C4-2B (cell line): ENCODE measurements around the gene NTRK3.
"Not testable (repeated sequence)": the region's sequence is repeated elsewhere in the genome, so short reads cannot be mapped to it uniquely, and the experiment has no call there.

ENCODE experiments used
- H3K27ac ChIP-seq: fragments of 450-650 bp; 2 replicates; pipeline ENCODE4 v1.5.1; 2017
- CTCF ChIP-seq: fragments of 450-650 bp; conservative IDR thresholded peaks from 2 replicates; pipeline ENCODE4 v1.5.1; 2017; ENCODE audit warnings: mild to moderate bottlenecking
- ZFX ChIP-seq: fragments of 450-650 bp; IDR thresholded peaks from 2 replicates; pipeline ENCODE4 v1.6.1; 2017

NTRK3 gene

DNA sequence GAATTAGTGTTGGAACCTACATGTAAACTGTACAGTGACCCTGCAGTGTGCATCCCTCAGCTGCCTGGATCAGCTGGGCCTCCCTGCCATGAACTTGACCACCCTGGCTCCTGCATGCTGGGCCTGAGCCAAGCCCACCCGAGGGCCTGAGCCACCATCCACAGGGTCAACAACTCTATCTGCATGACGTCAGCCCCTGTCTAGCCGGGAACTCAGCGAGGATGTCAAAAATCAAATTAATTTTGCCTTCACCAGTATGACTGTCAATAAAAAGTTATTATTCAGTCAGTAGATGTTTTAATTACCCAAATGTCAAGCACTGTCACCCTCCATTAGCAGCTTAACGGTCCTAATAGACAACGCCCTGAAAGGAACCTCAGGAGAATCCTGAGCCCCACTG is 181.4 kb downstream of the NTRK3 start:
- no peak overlapping the region for H3K27ac ChIP-seq
- TF ChIP-seq ZFX (no peak), CTCF (no peak)

DNA sequence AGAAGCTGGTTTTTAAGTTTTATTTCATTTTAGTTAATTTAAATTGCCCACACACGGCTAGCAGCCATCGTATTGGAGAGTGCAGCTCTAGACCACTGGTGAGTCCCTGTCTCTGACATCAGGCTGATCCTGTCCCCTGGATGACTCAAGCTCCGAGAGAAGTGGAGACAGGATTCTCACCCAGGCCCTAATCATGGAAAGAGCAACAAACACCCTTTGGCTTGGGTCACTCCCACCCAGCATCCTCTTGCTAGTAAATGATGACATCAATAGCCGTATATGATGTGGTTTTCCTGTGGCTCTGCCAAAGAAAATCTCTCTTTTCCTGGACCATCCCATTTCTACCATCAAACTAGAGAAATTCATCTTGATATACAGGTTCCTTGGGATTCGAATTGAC is 182.2 kb downstream of the NTRK3 start:
- no peak for TF ChIP-seq ZFX
- no peak for TF ChIP-seq CTCF
- H3K27ac ChIP-seq: no peak overlapping the region

- H3K27ac ChIP-seq: no peak overlapping the region
Measured at GRCh38 chr15:88073391-88073691, 183.2 kb downstream of the NTRK3 start.

DNA sequence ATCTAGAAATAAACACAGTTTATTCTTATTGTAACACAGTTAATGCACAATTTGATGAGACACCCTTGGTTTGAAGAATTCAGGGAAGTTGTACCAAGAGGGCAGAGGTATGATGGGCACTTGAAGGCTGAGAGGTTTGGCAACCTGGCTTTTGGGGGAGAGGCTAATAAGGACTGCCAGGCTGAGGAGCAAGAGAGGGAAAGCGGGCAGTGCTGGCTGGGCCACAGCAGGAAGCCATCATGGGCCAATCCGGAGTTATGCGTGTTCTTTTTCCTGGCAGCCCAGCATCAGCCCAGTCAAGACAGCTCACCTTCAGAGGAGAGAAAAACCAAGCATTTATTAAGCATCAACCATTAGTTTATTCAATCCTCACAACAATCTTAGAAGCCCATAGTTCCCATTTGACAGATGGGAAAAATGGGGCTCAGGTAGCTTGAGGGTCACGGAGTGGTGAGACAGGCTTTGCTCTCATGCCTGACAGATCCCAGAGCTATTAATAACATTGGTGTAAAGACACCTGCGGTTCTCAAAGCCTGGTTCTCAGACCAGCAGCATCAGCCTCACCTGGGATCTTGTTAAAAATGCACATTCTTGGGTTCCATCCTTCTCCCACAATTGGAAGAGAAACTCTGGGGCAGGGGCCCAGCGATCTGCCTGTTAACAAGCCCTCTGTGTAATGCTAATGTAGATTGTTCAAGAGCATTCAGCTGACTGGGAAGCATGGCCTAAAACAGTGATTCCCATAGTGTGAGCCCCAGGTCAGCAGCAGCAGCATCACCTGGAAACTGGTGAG is 183.7 kb downstream of the NTRK3 start:
- no peak overlapping the region for H3K27ac ChIP-seq
- TF ChIP-seq CTCF (no peak), ZFX (no peak)

More at GRCh38 chr15:88073391-88073691, 183.2 kb downstream of the NTRK3 start:
- no peak for TF ChIP-seq ZFX
- no peak for TF ChIP-seq CTCF

DNA sequence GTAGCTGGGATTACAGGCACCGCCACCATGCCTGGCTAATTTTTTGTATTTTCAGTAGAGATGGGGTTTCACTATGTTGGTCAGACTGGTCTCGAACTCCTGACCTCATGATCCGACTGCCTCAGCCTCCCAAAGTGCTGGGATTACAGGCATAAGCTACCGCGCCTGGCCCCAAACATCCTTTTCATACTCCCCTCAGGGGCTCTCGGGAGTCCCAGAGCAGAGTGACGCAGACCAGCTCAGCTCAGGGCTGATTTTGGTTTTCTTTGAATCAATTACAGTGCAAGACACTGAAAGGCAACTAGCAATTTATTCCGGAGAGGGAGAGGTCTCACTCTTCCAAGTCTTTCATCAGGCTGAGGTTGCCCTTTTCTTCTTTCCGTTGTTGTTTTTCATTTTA is 184.4 kb downstream of the NTRK3 start:
- not testable (repeated sequence) for H3K27ac ChIP-seq

DNA sequence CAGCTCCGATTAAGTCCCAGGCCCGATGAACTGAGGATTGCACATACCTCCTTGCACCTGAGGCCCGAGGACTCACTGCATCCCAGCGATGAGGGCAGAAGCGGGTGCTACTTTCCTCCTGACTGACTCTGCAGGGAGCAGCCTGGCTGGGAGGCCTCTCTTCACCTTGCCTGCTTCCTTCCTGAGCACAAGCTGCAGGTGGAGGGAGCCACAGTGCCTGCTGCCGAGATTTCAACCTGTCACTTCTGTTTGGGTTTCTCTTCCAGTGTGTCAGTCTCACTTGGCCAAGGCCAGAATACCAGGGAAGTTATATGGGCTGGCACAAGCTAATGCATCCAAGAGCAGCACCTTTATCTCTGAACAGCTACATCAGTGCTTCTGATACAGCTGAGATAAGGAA is 185.4 kb downstream of the NTRK3 start:
- H3K27ac ChIP-seq: no peak overlapping the region
- TF ChIP-seq CTCF (no peak), ZFX (no peak)

- no peak overlapping the region for H3K27ac ChIP-seq
- TF ChIP-seq CTCF (no peak), ZFX (no peak)
Measured at GRCh38 chr15:88069561-88069960, 187.0 kb downstream of the NTRK3 start.

- no peak overlapping the region for H3K27ac ChIP-seq
- TF ChIP-seq CTCF (no peak), ZFX (no peak)
Measured at GRCh38 chr15:88067331-88067685, 189.2 kb downstream of the NTRK3 start.
